HG02970 (cell line): ENCODE results near the gene SEMA4B.
A peak's percentile ranks its signal among the peaks of the same experiment; 100 is the strongest.
"Not testable (repeated sequence)": the region's sequence is repeated elsewhere in the genome, so short reads cannot be mapped to it uniquely, and the experiment has no call there.

Source experiments
- ATAC-seq: cut with Tn5 transposase; IDR thresholded peaks from one replicate; pipeline ENCODE4 v1.9.1; 2021; ENCODE audit warnings: mild to moderate bottlenecking, moderate library complexity, moderate number of reproducible peaks; ENCODE audit not compliant: unreplicated experiment, low FRiP score

Gene SEMA4B

DNA sequence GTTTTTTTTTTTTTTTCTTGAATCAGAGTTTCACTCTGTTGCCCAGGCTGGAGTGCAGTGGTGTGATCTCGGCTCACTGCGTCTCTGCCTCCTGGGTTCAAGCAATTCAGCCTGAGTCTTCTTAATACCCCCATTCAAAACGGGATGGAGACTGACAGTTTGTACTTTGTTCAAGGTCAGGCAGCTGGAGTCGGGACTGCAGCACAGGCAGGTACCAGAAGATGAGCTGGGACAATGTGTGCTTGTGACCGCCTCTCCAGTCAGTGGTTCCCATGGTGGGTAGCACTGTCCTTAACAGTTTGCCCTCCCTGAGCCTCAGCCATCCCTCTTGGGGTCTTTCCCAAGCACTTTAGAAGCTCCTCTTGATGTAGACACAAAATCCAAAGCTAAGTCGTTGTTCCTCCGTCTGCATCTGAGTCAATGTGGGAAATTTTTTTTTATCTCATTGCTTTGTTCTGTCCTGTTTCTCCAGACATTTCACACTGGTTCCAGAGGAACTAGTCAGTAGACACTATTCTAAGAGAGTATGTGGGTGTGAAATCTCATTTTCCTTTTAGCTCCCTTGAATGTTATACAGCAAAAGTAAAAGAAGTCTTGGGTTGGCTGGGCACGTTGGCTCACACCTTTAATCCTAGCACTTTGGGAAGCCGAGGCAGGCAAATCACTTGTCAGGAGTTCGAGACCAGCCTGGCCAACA, 43.0 kb downstream of the SEMA4B start:
- ATAC-seq, result no peak

DNA sequence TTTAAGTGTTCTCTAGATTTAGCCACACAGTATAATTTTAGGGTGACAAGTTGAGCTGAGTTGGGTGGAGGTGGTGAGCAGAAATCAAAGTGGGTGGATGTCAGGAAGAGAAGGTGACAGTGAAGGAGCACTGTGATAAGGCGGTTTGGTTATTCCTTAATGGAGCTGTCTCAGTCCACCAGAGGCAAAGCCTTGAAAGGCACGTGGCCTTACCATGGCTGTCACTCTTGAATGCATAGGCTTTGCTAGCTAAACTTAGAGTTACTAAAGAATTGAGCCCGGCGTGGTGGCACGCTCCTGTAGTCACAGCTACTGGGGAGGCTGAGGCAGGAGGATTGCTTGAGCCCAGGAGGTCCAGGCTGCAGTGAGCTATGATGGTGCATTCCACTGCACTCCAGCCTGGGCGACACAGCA, 47.7 kb downstream of the SEMA4B start:
- ATAC-seq, result no peak

DNA sequence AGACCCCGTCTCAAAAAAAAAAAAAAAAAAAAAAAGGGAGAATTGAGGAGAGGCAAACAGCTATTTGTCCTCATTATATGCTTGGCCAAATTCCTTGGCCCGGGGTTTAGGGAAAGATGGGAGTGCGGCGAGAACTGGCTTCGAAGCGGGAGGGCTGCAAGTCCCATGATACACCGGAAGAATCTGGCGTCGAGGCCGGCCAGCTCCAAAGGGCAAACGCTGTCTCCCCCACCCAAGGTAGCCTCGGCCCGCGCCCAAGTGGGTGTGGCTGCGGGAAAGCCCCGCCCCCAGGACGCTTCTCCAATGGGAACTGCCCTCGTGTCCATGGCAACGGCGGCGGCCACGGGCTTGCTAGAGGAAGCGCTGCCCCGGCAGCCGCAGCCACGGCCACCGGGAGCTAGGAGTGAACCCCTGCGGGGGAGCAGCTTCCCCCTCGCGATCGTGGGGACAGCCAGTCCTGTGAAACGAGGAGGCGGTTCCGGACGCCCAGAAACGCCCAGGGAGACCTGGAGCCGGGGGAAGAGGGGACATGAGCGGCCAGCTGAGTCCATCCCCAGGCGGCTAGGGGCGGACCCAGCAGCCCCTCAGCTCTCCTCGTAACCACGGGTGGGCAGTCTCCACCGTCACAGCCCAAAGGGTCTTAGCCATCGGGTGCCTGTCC, 48.2 kb downstream of the SEMA4B start, which contains the start of gene TTLL13:
Gene TTLL13, plus strand, starts transcription at position 354 of the 661 bp plus-strand sequence. CDS start 1,075 bp downstream, outside the sequence.
- ATAC-seq, result no peak

DNA sequence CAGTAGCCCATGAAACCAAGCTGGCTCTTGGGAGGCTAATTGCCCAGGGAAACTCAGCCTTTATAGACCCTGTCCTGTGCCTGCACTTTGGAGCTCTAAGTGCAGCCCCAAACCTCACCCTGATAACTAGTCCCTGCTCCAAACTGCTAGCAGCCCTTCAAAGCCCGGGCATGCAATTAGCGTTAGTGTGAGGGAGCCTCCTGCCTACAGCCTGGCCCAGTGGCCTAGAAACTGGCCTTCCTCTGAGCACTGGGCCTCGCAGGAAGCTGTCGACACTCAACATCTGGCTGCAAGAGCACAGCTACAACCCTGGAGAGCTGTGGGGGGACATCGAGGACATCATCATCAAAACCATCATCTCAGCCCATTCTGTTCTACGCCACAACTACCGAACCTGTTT, 56.6 kb downstream of the SEMA4B start:
- ATAC-seq, result no peak

DNA sequence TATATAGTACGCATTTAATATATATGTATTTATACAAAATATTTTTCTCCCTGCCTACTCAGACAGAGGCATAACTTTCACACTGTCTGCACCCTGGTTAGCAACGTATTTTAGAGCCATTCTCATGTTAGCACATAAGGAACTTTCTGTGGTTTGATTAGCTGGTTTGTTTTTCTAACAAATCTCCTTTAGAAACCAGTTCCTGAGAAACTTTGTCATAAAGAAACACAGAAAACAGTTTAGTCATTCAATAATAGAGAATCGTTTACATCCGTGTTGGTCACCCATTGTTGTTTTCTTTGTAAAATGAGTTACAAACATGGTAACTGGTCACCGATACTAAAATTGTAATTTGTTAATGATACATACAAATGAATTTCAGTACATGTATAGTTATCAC, 58.4 kb downstream of the SEMA4B start:
- ATAC-seq, result peak; percentile 48

DNA sequence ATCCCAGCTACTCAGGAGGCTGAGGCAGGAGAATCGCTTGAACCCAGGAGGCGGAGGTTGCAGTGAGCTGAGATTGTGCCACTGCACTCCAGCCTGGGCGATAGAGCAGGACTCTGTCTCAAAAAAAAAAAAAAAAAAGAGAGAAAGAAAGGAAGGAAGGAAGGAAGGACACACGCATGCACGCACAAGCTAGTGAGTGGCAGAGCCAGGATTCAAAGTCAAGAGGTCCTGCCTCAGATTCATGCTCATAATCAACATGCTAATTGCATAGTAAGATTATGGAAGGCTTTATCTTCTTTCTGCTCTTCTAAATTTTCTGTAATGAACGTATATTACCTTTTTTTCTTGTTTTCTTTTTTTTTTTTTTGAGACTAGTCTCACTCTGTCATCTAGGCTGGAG, 59.6 kb downstream of the SEMA4B start:
- ATAC-seq, result not testable (repeated sequence)

DNA sequence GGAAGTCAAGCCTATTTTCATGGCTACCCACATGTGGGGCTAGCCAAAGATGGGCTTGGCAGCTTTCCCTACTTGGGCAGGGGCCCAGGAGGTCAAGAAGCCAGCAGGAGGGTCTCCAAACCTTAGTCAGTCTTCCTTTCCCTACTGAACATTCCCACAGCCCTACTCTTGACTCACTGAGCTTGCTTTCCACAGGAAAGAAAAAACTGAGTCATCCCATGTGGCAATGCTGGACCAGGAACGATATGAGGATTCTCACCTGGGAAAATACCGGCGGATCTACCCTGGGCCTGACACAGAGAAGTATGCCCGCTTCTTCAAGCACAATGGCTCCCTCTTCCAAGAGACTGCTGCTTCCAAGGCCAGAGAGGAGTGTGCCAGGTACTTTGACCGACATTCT, 60.7 kb downstream of the SEMA4B start:
- no peak for ATAC-seq

DNA sequence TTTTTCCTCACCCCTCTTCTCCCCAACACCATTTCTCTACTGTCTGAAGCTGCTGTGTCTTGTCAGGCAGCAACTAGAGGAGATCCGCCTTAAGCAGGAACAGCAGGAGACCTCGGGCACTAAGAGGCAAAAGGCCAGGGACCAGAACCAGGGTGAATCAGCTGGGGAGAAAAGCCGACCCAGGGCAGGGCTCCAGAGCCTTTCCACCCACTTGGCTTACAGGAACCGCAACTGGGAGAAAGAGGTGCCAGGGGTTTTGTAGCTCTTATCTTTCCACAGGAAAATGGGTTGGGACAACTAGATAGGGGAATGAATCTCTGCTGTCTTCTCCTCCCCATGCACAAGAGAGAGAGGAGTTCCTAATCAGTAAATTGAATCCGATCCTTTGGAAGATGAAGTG, 61.3 kb downstream of the SEMA4B start:
- ATAC-seq, result no peak

DNA sequence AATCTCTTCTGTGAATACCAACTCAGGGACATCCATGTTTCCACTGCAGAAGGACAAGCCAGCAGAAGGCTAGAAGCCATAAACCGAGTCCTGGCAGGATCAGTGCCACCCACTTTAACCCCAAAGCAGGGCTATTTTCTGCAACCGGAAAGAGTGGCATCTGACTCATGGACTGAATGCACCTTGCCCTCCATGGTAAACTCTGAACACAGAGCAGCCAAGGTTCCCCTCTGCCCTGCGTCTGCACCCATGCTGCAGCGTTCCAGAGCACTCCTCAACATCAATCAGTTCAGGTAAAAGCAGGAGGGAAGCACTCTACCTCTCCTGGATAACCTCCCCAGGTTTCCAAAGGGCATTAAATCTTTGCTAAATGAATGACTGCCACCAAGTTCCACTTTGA, 63.5 kb downstream of the SEMA4B start:
- ATAC-seq, result no peak

DNA sequence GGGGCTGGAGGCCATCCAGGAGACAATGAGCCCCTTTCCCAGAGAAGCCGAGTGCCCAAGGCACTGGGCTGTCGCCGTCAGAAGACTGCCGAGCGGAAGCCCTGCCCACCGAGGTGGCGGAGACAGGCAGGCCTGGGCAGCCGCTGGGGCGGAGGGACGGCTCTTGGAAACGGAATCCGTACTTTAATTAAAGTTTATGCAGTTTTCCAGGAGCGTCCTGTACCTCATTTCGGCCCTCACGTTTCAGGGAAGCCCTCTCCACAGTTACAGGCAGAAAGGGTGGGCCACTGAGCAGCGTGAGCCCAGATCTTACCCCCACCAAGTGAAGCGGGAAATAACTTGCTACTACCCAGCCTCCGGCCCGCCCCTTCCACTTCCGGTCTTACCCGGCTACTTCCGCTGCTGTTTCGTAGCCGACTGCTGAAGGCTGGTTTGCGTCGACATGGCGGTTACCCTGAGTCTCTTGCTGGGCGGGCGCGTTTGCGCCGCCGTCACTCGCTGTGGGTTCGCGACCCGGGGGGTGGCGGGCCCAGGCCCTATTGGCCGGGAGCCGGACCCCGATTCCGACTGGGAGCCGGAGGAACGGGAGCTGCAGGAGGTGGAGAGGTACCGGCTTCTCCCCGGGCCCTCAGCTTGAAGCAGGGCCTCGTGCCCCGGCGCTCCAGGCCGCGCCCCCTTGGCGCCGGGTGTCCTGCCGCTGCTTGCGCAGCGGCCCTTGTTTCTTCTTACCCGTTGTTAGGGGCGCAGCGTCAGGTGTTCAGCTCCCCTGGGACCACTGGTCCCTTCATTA, 64.3 kb downstream of the SEMA4B start, which contains the start of gene NGRN:
Gene NGRN, plus strand, starts transcription at position 402 of the 790 bp plus-strand sequence. Its CDS starts 41 bp downstream, at position 443.
- peak; percentile 86 for ATAC-seq

DNA sequence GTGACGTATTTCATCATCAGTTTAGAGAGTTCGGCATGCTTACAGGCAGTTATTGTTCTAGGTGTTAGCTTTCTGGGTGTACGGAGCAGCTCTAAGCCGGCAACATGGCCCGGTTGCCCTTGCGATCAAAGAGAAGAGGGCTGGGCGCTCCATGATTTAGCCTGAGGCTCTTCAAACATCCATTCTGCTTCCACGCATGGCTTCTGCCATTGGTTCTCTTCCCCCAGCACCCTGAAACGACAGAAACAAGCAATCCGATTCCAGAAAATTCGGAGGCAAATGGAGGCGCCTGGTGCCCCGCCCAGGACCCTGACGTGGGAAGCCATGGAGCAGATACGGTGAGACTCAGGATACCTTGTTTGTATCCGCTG, 64.9 kb downstream of the SEMA4B start:
- no peak for ATAC-seq

DNA sequence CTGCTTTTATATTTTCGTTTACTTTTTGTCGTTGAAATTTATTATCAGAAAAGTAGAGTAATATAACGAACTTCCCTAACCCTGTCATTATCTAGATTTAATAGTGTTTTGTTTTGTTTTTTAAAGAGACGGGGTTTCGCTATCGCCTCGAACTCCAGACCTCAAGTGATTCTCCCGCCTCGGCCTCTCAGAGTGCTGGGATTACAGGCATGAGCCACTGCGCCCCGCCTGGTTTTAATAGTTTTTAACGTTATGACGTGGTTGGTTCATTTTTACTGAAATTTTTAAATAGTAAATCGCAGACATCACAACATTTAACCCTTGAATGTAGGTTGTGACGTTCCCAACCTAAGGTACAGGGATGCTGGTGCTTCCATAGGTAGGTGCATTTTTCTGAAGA, 65.4 kb downstream of the SEMA4B start:
- no peak for ATAC-seq

DNA sequence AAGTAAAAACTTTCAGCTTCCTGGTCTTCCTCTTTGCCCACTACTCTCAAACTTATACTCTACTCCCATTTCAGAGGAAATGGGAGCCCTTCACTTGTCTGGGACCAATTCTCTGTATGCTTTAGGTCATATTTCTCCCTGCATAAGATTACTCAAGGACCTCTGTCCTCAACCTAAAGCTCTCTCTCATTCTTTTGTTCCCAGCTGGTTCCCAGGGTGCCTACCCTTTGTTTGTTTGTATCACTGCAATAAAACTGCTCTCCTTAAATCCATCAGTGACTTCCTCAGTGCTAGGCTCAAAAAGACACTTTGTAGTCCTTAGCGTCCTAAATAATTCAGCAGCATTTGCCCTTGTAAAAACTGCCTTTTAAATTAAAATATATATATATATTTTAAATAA, 67.3 kb downstream of the SEMA4B start:
- ATAC-seq, result no peak

DNA sequence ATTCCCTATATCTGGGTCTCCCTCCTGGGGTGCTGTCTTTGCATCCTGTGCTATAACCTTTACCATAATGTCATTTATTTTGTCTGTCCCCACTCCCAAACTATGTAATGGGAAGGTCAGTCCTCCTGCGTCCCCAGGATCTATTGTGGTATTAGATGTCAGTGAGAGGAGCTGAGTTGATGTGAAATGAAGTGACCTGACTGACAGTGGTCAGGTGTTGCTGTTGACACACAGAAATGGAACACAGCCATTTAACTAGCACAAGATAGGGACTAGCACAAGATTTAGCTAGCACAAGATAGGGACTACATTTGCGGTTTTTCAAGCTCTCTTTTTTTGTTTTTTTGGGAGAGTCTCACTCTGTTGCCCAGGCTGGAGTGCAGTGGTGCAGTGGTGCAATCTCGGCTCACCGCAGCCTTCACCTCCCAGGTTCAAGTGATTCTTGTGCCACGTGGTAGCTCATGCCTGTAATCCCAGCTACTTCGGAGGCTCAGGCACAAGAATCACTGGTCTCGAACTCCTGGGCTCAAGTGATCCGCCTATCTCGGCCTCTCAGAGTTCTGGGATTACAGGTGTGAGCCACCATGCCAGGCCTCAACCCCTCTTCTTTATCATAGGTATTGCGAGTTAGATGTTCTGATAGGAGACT, 69.5 kb downstream of the SEMA4B start:
- ATAC-seq, result no peak

DNA sequence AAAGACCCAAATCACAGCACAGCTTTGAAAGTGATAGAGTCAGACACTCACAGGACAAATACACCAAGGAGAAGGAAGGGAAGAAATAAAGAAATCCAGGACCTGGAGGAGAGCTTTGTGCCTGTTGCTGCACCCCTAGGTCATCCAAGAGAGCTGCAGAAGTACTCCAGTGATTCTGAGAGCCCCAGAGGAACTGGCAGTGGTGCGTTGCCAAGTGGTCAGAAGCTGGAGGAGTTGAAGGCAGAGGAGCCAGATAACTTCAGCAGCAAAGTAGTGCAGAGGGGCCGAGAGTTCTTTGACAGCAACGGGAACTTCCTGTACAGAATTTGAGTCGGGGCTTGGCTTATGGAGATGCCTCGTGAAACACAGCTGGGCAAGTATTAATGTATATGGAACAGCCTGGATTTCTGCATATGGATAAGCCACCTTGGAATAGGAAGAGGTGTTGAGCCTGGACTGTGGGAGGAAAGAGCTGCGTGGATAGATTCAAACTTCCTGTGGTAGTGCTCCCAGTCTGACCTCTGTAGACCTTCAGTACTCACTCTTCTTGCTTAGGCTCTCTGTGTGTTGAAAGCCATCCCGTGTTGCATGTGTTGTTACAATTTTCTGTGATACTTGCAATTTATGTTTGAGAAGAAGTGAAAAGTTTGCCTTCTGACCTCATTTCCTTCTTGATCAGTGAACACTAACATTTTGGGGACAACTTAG, 70.5 kb downstream of the SEMA4B start:
- ATAC-seq, result no peak

DNA sequence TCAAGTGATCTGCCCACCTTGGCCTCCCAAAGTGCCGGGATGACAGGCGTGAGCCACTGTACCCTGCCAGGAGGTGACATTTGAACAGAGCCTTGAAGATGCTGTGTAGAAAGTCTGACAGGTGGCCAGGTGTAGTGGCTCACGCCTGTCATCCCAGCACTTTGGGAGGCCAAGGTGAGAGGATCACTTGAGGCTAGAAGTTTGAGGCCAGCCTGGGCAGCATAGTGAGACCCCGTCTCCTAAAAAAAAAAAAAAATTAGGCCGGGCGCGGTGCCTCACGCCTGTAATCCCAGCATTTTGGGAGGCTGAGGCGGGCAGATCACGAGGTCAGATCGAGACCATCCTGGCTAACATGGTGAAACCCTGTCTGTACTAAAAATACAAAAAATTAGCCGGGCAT, 77.3 kb downstream of the SEMA4B start:
- not testable (repeated sequence) for ATAC-seq
